ENCODE measurements around the gene TNPO3.

TNPO3 gene

GRCh38 chr7:128904381-128905197 is 150.3 kb downstream of the TNPO3 start:
- TF ChIP-seq Cebpa-rat (IDR thresholded peaks at IDR 0.05) = no peak
- H3K27me3 ChIP-seq = peaks cover 4 to 14% (median 8%) of the 10 kb centered on the region in 11 experiments; a peak in 21 of 22 replicates
- no peaks in the 10 kb centered on the region for H3K36me3 ChIP-seq
- peaks cover 7 to 15% (median 12%) of the 10 kb centered on the region in 11 experiments for H3K9me3 ChIP-seq (replicated peaks in 1 of 11)
- H3K9ac ChIP-seq = no peak overlapping the region
- H4K20me1 ChIP-seq = no peaks in the 10 kb centered on the region; a peak in 1 of 22 replicates
- H3K4me3 ChIP-seq = no peak overlapping the region
- no peak overlapping the region for H3K27ac ChIP-seq
- peak overlapping the region in 4 of 11 experiments; percentile 5 to 36 (median 20); a peak in 5 of 22 replicates for H3K4me2 ChIP-seq
- peaks cover 3 to 12% (median 6%) of the 10 kb centered on the region in 10 experiments; a peak in 19 of 20 replicates for H3K4me1 ChIP-seq
